GM21619 (cell line): Measurements from ENCODE around the gene TRIM32.

Experiments
- ATAC-seq: cut with Tn5 transposase; IDR thresholded peaks from one replicate; pipeline ENCODE4 v1.9.1; 2021; ENCODE audit not compliant: unreplicated experiment

The TRIM32 gene

DNA sequence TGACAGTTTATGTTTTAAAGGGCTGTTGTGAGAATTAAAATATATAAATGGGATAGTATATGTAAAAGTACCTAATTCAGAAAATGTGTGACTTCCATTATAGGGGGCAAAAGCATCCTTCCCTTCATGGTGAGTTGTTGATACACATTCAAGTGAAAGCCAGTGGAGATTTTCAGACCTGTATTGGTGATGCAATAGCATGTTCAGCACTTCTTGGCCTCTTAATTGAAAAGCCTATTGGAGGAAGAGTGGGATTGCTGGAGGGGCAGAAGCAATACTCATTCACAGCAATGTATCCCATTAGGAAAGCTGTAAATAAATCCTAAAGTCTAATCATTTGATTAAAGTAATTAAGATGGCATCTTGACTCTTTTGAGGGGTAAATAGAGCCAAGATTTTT, 17.4 kb downstream of the TRIM32 start:
- no peak for ATAC-seq

DNA sequence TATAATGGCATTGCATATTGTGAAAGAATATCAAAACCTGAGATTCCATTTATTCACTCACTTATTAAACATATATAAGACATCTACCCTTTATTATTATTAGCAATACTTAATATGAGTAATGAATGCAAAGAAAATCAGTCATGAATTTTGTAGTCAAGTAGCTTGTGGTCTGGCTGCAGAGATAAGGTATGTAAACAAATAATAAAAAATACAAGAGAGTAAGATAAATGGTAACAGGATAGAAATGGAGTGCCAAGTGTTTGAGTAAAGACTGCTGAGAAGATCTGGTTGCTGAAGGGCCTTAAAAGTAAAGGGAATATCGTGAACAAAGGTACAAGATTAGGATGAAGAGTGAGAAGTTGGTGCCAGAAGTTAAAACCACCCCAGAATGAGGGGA, 18.4 kb downstream of the TRIM32 start:
- ATAC-seq = no peak

DNA sequence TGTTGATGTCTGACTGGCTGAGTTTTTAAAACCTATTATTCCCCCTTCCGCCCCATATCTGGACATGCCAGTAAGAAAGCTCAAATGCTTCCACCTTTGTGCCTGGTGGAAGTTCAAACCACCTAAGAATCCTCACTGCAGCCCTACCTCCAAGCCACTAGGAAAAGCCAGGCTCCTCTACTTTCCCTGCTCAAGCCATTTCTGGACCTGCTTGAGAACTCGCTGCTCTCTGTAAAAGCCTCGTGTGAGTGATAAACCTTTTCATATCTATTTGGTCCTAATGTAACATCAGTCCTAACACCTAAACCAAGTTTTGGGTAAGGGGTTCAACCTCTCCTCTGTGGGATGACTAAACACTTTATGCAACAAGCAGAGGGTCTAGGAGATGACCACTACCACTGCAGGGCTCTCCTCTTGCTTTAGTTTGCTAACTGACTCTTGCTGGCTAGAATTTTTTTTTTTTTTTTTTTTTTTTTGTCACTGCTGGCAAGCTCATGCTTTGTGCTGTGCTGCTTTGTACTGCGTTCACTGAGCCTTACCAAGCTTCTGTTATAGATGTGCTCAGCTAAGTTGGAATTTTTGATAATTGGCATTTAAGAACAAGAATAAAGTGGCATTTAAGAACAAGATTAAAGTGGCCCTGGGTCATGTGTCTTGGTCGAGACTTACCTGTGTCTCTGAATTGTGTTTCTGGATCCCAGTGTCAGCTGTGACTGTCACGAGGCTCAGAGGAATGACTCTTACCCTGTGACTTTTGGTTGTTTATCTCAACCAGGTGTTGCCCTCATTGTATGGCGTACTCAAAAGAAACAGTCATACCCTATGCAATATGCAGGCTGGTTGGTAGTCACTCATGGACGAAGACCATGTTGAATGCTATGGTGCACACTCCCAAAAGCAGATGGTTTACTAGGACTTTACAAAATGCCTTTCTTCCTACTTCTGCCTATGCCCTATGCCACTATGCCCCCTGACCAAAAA, 19.5 kb downstream of the TRIM32 start:
- ATAC-seq = no peak

DNA sequence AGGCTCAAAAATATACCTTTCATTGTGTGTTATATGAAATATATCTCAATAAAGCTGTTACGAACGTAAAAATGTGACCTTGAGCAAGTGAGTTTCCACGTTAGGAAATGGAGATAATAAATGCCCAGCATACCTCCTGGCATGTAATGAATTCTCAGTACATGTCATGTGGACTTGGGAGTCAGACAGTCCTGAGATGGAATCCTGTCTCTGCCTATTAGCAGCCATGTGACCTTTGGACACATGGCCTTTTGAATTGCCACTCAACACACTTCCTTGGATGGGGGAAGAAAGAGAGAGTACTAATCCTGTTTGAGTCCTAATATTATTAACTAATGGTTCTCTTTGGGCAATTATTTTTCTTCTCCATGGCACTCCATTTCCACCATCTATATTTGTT, 25.7 kb downstream of the TRIM32 start:
- no peak for ATAC-seq

DNA sequence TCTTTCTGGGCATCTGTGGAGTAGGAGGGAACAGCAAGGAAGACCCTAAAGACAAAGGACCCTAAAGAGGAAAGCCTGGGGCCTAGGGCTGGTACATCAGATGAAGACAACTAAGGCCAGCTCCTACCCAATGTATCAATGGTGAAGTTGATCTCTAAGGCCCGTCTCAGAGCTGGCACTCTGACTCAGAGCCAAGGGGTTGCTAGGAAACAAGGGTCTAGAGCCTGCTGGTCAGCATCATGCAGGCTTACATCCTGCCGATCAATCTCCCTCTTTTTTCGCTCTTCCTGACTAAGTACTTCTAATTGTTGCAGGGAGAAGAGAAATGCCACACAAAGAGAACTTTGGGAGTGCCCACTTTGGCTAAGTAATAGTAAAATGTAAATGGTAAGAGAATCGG, 26.2 kb downstream of the TRIM32 start:
- ATAC-seq = no peak

DNA sequence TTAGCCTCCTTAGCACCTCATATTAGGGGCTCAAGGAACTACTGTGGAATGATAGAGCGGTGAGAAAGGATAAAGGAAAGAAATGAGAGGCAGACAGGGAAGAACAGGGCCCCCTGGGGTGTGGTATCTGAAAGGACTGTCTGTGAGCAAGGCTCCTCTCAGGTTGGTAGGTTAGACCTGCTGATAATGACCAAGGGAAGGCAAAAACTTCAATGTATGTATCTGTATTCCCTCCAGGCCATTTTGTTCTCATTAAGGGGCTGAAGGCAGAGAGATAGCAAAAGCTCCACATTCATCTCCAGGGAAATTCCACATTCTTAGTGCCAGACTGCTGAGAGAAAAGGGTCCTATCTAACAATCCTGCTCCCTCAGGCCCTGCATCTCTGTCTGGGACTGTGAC, 28.6 kb downstream of the TRIM32 start:
- no peak for ATAC-seq

DNA sequence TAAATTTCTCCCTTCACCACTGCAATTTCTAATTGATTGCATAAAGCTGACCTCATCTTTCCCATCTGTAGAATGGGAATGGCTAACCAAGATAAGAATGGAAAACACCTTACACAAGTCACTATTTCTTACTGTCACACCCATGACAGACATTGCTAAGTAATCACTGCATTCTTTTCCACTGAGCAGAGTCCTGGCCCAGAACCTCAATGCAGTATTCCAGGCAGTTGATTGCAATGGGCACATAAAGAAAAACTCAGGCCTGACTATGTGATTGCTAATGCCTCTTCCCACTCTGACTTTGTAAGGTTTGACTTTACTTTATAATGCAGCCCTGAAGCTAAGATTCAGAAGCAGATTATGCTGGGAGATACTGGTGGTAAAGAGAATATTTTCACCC, 29.3 kb downstream of the TRIM32 start:
- no peak for ATAC-seq

DNA sequence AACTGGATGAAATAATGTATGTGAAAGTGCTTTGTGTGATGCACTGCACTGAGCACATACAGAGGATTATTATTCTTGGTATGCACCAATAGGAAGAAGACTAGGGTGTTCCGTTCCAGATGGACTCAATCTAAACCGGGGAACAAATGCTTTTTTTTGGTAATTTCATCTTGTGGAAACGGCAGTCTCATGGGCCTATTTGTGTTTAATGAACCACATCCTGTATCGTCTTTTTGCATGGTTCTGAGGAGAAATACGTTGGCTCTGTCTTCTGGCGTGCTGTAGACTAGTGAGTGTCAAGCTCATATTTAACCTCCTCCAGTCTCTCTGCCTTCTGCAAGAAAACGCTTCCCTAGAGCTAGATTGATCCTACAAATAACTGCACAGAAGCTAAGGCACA, 30.0 kb downstream of the TRIM32 start:
- no peak for ATAC-seq

DNA sequence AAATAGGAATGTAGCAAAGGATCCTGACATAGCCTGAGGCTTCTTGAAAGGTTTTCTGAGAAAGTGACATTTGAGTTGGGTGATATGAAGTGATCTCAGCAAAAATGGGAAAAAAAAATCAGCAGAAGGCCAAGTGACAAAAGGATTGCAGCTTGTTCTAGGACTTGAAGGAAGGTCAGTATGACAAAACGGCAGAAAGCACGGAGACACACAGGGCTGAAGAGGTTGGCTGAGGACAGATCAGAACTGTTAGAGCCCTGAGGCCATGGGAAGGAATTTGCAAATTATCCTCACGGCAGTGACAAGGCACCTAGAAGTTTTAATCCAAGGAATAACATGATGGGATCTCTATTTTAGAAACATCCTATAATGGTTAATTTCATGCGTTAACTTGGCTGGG, 31.0 kb downstream of the TRIM32 start:
- ATAC-seq = no peak

DNA sequence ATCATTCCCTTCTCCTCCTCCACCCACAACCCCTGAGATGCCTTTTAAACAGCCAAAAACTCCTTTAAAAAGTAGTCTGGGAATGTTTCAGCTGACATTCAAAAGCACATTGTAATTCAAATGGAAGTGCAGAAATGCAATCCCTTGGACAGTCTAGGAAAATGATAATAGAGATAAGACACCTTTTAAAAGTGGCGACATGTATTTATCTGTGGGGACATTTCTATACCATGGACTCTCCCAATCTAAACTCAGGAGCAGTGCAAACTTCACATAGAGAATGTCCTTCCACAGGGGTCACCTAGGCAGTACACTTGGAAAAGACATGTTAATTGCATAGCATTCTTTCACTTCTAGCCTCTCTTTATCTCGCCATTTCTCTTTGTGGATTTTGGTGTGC, 33.0 kb downstream of the TRIM32 start:
- ATAC-seq = no peak

DNA sequence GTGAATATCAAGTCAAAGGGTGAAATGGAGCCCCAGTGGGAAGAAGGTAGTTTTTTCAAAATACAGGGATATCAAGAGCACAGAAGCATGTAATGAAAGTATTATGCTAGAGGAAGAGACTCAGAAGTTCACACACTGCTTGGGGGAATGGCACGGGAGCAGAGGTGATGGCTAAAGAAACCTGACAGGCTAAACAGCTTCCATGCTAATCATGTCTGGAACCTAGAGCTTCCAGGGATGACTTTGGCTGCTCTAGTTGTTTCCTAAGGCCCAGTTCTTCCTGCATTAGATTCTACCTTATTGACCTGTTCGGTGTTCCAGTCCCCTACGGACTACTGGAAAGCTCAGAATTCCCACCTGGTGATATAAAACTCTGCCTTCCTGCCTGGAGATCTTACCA, 34.3 kb downstream of the TRIM32 start:
- no peak for ATAC-seq

DNA sequence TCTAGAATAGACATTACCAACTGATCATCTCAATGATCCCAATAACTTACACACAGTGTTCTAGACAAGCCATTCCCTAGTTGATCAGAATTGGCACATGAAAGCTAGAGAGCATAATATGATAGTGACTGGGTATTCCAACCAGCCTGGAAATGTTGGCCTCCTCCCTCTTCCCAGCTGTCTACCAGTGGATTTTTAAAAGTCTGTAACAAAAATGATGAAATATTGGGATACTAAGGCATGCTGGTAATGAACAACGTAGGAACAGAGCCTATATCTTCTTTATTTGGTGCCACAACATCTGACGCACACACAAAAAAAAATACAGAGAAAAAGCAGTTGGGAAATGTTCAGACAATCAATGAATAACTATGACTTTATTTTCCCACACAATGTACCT, 34.8 kb downstream of the TRIM32 start:
- no peak for ATAC-seq

DNA sequence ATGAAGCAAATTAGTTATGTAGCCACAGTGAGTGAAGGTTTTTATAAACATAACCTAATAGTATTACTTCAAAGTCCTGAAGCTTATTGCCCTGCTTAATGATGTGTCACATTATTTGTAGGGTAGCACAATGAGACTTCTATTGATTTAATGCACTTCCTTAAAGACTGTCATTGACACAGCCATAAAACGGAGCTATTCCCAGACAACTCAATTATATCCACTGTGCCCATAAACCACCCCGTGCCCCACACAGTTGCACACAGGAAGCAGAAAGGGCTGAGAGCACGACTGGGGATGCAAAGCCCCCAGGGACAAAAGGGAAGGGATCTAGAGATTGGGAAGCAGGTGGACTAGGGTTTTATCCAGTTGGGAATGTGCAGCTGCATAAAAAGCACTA, 37.0 kb downstream of the TRIM32 start:
- ATAC-seq = no peak

DNA sequence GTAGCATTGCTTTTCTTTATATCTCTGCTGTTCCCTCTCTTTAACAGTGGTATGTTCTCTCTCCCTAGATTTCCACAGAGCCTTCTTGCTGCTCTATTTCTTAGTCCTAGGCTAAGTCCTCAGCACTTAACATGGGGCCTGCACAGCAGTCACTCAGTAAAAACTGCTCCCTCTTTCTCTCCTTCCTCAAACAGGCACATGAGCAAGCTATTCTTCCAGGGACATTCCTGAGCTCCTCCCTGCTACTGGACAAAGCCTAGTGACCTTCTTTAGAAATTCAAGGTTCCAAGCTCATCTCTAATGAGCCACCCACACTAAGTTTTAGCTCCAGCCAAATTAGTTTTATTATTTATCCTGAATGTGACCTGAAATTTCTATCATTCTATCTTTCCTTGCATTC, 39.5 kb downstream of the TRIM32 start:
- no peak for ATAC-seq

DNA sequence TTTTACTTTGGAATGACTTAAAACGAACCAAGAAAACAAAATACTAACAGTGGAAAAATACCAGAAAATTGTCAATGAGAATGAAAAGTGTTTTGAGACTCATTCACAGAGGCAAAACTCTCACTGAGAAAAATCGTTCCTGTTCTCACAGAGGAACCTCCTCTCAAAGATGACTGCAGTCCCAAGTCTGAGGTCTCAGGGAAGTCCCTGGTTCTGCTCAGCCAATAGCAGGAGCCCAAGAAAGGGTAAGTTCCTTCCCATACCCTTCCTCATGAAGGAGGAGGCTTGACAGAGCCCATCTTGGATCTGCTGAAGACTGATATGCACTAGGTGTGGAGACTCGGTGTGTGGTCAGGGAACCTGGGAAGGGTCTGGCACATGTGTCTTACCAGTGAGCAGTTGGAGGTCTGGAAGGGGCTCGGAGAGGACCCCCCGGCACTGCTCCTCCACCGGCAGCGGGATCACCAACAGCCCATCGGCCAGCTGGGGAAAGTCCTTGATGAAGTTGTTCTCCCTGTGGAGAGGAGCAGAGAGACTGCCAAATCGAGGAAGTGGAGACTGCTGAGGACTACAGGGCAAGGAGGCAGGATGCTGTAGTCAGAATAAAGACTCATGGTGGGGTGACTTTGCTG, 46.0 kb downstream of the TRIM32 start:
- ATAC-seq = no peak

DNA sequence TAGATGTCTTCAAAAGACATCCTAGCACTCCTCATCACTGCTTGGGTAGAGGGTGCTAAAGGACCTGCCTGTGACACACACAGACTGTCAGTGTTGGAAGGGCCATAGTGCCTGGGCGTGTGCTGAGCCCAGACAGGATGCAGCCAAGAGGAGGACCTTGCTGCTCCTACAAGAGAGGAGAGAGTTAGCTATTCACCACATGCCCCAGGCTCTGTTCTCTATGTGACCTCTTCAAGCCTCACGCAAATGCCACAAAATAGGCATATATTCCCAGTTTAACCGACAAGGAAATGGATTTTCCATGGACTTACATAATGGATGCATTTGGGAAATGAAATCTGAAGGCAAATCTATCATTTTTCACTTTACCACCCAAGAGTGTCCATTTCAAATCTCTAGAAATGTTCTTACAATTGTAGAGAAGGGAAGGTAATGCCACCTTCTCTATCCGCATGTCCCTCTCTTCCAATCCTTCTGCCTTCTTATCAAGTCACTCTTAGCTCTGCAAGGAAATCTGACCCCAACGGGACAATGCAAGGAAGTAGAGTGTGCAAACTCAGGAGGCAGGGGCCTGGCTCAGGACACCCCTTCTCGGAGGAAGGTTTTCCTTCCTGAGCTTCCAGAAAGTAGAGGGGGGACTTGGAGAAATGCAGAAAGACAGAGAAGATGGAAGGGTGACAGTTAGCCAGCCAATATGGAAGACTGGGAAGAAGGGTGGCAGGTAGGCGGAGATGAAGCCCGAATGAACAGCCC, 49.5 kb downstream of the TRIM32 start:
- no peak for ATAC-seq

DNA sequence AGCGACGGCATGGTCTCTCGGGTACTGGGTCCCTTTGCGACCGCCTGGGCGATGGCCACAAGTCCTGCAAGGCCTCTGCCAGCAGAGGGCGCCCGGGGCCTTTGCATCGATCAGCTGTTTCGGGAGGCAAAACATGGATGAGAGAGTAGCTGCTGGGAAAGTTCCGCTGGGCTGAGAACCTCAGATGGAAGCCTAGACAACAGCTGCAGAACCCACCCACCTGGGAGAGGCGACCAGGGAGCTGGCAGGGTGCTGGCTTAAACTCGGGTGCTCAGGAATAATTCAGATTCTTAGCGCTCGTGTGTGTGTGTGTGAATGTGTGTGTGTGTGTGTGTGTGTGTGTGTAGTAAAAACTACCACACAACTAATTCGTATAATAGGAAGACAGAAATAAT, 50.0 kb downstream of the TRIM32 start:
- ATAC-seq = peak; percentile 74

DNA sequence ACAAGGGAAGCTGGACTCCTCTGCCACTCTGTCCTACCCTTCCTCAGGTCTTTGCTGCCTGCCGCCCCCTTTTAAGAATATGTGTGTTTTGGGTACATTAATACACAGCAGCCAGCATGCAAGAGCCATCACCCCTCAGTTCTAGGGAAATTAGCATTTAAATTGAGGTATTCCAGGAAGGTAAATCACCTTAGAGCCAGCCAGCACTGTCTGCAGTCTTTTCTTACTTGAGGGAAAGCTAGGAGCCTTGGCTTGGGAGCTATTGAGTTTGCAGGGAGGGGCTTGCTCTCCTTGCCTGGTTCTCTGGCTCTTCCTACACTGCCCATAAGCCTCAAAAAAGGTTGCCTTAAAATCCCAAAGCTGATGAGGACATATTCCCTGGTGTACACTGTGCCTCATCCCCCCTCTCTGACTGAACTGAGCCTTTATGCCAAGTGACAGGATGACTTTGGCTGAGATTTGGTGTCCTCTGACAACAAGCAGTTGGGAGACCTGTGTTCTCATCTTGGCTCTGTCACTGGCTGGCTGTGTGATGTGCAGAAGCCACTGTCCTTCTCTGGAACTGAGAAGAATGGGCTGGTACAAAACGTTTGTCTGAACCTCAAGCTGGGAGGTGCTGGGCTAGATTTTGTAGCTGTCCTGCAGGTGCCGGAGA, 54.1 kb downstream of the TRIM32 start:
- ATAC-seq = no peak

DNA sequence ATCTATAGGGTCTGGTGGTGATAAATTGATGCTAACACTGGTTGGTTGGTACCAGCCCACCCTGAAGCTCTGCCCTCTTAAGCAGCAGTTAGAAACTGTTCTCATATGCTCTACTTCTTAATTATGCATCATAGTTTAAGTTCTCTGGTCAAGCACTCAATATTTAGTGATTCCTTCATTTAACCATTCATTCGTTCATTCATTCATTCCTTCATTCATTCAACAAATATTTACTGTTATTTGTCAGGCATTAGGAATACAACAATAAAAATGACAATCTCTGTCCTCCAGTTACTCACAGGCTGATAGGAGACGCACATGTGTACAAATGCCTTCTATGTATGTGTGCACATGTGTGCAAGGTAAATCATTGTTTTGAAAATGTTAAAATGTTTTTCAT, 54.6 kb downstream of the TRIM32 start:
- no peak for ATAC-seq

DNA sequence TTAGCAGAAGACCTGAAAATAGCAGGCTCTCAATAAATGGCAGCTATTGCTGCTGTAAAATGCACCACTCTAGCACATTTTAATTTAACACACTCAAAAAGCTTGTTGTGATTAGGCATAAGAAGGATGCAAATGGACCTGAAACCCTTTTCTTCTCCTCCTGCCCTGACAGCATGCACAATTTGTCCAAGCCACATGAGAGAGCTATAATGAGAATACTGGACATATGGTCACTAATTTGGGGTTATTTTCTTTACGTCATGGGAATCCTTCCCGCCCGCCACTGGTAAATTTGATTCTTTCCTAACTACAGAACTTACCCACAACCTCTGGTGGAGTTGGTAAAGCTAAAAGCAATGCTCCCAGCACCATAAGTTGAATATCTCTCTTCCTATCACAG, 62.1 kb downstream of the TRIM32 start:
- ATAC-seq = no peak

DNA sequence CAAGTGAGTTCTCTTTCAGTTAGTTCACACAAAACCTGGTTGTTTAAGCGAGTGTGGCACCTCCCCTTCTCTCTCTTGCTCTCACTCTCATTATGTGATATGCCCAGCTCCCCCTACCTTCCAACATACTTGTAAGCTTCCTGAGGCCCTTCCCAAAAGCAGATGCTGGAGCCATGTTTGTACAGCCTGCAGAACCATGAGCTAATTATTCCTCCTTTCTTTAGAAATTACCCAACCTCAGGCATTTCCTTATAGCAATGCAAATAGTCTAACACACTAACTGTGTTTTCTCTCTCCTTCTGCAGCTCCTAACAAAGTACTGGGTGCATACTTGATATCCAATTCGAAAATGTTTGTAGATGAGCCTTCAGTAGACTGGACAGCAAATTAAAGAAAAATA, 62.7 kb downstream of the TRIM32 start:
- no peak for ATAC-seq
